Amniotic epithelial cell (primary cell): Measurements from ENCODE around the gene GJD2.

ENCODE experiments used
- DNase-seq: peaks from one replicate; pipeline ENCODE4 v3.0.0-alpha.2; 2010; ENCODE audit warnings: low read depth

The GJD2 gene

DNA sequence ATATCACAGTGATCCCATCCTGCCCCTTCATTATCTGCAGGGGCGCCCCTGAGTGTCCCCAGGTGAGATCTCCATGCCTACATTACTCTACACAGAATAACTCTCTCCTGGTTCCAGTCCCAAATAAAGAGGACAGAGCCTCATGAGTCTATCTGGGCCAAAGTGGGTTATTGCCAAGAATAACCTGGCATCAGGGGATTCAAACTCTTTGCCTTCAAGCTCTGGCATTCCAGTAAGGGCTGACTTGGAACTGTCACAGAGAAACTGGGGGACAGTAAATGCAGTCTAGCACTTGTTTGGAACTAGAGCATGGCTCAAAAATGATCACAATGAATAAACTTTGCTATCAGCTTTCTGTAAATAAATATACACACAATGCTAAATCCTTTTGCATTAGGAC is 30.3 kb downstream of the GJD2 start:
- no peak for DNase-seq

DNA sequence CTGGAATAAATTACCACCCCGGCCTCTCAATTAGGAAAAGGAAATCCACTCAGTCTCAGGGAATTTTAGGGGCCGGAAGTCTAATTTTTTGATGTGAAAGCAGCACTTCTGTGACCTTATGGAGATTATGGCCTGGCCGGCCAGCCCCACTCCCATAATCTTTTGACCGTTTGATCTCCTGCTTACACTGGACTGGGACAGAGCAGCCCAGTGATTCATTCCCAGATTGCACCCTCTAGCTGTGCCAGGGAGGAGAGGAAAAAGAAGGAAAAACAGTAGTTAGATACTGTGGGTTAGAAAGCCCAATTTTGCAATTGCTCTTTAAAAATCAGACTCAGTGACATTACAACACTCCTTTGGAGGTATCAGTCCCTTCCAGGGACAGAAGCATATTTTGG is 32.4 kb downstream of the GJD2 start:
- DNase-seq = peak; percentile 38

DNA sequence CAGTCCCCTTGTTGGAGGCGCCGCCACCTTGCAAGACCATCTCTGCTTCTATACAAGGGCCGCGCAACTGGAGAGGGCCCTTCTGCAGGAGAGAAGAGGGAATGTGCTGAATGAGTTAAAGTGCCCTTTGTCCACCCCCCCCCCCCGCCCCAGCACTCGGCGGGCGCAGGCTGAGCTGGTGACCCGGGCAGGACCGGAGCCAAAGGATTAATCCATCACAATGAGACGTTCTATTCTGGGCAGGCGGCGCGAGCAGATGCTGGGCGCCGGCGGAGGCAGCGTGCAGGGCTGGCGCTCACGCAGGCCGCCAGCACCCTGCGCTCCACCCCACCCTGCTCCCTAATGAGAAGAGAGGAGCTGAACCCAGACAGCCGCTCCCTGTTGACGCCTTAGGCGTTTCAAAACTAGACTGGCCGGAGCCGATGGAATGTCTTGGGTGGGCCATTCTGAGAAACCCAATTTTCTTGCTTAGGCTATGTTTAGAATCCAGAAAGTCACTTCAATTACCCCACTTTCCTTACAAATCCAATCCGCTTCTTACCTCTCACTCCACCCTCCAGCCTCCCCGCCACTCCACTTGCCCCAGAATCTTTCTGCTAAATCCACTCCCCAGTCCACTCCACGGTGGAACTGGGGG is 32.9 kb downstream of the GJD2 start:
- no peak for DNase-seq

DNA sequence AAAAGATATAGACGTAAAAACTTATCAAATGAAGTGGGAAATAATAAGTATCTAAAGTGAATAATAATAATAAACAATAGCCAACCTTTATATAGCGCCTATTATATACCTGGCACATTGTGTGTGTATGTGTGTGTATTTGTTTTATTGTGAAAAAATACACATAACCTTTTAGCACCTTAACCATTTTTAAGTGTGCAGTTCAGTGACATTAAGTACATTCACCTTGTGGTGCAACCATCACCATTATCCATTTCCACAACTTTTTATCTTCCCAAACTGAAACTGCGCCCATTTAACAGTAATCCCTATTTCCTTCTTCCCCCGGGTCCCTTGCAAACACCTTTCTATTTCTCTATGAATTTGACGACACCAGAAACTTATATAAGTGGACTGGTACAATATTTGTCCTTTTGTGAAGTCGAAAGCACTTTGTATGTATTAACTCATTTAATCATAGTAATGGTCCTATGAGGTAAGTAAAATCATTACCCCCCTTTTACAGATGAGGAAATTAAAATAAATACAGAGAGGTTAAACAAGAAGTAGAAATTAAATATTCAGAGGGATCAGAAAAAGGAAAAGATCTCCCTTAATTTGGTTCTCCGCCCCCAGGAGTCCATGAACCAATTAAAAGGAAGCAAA is 33.5 kb downstream of the GJD2 start:
- DNase-seq = no peak

DNA sequence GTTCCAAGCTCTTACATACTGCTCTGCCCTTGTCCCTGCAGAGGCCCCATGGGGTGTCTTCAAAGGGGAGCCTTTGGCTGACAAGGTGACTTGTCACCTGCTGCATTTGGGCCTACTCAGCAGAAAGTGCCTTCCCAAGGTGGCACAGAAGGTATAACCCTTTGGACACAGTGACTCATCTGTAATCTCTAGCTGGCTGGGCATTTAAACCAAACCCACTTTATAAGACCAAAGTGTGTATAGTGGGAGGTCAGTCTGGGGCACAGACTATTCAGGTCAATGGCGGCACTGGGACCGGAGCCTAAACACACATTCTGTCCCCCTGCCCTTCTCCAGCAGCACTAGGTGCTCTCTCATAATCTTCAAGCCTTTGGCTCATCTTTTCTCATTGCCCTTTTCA is 35.1 kb downstream of the GJD2 start:
- no peak for DNase-seq

DNA sequence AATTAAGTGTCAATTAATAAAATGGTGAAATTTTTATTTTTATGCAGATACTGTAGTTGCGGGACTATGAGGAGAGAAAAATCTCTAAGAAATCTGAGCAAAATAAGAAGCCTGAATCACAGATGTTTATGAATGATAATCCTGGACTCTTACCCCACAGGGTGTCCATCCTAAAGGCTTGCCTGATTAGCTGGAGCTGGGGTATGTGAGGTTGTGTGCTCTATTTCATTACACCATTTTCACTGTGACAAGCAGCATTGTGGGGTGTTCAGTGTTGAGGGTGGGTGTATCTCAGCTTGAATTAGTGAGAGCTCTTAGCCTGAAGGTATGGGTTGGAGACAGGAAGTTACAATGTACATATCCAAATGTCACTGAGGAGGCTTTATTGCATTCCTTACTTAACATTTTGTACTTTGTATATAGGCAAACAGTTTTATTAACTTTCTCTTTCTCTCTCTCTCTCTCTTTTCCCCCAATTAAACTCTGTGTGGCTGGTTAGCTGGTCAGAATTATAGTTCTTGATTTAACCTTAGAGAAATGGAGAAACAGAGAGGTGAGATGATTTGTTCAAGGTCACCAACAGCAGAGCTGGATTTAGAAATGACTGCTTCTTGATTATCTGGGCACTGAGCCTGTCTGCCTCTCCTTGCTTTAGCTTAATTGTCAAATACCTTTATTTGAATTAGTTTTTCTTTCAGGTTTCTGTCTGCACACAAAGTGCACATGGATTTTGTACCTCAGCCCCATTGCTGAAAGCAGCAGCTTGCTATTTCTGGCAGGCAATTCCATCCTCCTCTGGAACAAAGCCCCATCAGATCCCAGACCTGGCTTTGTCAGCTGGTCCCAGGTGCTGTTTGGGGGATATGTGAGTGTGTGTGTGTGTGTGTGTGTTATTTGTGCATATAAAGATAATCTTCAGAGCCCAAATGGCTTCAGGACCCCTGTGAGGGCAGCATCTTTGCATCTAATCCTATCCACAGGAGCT is 35.8 kb downstream of the GJD2 start:
- DNase-seq = no peak

DNA sequence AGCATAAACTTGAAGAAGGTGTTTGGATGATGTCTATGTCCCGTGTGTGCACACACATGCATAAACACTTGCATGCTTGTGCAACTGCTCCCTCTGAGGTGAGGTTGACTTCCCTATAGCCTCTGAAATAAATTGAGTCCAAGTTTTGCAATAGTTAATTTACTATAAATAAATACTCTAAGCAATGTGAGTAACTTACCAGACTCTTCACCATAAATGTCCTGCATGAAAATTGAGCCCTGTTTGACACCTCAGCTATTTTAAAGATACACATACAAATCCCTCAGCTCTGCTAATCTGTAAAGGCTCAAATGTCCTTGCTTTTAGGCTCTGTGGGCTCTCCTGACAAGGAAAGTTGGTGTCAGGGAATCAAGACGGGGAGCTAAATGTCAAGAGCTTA is 37.1 kb downstream of the GJD2 start:
- no peak for DNase-seq

DNA sequence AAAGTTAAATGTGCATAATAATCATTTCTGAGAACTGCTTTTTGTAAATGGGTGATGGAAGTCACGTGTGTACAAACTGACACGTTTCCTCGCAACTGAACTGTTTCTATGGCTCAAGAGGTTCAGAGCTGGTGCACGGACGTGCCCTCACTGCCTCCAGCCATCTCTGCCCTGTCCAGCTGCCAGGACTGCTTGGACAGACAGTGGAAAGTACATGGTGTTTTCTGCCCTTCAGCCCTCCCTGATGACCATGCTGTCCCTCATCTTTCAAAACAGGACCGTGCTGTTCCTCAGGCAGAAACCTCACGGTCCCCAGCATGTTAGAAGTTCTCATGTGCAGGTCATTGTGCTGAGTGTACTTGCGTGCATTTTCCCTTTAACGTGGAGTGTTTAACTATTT is 38.7 kb downstream of the GJD2 start:
- DNase-seq = no peak

DNA sequence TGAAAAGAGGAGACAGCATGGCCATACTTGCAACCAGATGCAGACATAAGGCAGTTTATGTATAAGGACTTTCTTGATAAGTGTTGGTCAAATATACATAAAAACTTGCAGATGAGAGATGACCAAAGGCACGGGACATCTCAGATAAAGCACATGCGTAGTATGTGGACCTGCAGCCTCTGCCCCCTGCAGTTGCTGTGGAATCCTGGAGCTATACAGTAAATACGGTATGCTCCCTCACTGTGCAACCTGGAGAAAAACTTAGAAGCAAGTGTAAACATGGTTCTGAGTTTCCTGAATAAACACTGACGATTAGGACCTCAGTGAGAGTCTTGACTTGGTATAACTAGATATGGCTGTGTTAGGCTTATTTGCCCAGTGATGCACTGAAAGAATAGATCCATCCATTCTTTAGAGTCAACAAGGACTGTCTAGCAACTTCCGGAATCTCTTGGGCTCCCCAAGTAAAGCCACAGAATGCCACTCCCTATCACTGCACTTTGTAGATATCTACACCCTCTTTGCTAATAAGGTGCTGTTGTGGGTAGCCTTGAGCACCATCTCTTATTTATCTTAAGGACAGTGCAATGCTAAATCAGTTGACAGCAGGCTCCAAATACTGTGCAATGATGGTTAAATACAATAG is 40.2 kb downstream of the GJD2 start:
- DNase-seq = no peak

DNA sequence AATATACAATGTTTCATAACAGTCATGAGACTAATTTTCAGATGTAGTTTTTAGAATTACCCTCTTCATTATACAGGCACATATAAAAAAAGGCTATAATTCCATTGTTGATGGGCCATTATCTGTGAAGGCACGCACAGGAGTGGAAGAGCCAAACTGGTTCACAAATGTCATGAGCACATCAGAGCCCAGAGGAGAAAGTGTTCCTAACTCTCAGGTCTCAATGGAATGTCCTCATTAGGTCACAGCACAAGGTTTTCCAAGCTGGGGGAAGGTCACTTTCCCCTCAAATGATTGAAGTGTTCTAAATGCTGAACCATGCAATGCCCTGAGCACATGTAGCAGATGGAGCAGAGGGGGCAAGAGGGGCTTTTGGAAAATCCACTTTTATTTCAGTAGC is 41.2 kb downstream of the GJD2 start:
- no peak for DNase-seq

DNA sequence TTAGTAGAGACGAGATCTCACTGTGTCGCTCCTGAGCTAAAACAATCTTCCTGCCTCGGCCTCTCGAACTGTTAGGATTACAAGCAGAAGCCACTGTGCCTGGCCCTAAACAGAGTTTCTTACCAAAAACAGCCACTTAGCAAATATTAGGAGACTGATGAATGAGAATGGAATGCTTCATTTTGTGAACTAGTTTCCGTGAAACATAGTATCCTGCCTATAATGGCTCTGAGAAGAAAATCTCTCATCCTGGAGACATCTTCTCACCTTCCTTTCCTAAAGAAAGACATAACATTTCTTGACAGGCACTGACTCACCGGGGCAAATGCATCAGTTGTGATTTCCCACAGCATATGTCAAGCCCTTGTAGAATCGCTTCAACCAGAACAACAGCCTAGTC is 44.9 kb downstream of the GJD2 start:
- DNase-seq = peak; percentile 21

DNA sequence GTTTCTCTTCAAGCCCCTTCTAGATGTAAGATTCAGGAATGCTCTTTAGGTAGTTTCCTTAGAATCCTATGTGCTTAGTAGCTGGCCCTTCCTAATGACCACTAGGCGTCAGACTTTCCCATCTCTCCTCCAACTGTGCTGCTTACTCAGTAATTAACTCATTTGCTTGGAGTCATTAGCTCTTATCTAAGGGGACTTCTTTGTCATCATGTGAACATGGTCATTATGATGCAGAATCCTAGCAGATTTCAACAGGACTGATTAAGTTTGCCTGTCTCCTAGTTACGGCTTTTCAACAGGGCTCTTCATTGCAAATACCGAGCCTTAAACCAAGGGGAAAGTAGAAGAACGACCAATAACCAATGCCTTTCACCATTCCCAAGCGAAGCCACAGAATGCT is 46.4 kb downstream of the GJD2 start:
- peak; percentile 64 for DNase-seq

DNA sequence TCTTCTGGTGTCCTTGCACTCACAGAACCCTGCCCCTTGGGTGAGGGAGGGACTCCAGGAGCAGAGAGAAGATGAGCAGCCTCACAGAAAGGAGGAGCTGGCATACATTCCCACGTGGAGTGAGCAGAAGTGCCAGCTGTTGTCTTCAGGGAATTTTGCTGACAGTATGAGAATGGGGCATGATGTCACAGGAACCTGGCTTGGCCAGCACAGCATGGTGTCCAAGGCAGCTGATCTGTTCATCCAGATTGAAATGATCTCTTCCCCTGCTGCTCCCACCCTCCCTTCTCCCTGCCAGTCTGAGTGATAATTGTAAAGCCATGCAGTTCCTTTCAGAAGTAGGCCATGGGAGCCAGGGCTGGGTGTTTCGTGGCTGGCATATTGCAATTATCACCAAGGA is 53.3 kb downstream of the GJD2 start:
- DNase-seq = no peak
